GM20000 (cell line): ENCODE measurements around the gene RENBP.

Experiments used
- DNase-seq: peaks from one replicate; pipeline ENCODE4 v3.0.0; 2012; ENCODE audit warnings: low spot score
- CTCF ChIP-seq: IDR thresholded peaks from 2 replicates; pipeline ENCODE4 v1.5.1; 2012; ENCODE audit warnings: mild to moderate bottlenecking, control low read depth; ENCODE audit errors: extremely low read depth, missing control alignments

RENBP gene

DNA sequence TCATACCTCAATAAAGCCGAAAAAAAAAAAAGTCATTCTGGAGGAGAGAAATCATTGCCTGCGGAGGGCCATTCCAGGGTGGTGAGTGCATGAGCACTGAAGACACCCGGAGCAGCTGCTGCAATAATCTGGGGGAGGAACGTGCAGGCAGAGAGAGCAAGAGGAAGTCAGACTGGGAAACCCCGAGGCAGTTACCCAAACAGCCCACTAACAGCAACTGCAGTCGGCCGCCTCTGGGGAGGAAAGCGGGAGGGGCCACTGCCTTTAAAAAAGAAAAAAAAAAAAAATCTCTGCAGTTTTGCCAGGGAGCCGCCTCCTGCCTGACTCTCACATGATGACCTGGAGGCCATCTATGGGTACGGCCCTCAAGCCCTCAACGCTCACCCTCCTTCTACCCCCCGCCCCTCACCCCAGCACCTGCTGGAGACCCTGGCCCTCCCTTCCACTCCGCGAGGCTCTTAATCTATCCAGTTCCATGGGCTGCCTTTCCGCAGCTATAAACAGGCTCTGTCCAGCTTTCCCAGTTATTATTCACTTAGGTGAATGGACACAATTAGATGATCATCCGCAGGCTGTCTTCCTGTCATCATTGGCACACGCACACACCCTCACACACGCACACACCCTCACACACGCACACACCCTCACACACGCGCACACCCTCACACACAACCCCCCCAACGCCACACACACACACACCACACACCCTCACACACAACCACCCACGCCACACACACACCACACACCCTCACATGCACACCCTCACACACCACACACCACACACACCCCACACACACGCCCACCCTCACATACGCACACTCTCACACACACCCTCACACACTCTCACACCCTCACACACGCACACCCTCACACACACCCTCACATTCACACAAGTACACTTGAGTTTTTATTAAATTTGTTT, 43.4 kb downstream of the RENBP start:
- TF ChIP-seq CTCF, result no peak
- peak; percentile 86 for DNase-seq

- no peak for TF ChIP-seq CTCF
- no peak for DNase-seq
These were observed 46.5 kb downstream of the RENBP start for GRCh38 chrX:153897899-153898298.

DNA sequence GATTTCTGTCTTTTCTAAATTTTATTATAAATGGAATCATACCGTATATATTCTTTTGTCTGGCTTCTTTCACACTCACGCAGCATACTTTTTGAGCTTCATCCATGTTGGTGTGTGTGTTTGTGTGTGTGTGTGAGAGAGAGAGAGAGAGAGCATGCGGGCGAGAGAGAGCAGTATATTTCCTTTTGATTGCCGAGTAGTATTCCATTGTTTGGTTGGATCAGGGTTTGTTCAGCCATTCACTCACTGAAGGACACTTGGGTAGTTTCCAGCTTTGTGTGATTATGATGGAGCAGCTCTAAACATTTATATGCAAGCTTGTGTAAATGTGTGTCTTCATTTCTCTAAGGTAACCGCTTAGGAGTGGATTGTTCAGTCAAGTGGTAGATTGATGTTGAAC, 55.3 kb downstream of the RENBP start:
- no peak for TF ChIP-seq CTCF
- DNase-seq, result no peak

- DNase-seq, result no peak
These were observed 56.1 kb downstream of the RENBP start for GRCh38 chrX:153888344-153888743.

DNA sequence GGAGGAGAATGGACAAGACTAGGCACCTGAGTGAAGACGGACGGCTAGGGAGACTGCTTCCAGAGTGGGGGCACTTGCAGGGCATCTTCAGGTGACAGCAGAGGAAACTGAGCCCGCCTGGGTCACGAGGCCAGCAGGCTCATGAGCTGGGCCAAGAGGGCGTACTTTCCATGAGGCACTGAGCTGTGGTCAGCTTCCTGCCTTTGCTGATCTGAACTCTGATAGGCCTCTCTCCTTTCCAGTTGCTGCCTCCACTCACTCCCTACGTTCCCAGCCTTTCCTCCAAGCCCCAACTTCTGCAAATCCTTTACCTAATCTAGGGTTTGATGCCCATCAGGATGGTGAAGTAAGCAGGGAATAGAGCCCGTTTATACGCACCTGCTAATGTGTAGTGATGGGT, 57.1 kb downstream of the RENBP start:
- DNase-seq, result no peak
- TF ChIP-seq CTCF, result no peak

More at GRCh38 chrX:153888344-153888743, 56.1 kb downstream of the RENBP start:
- no peak for TF ChIP-seq CTCF

GRCh38 chrX:153886915-153887314, 57.5 kb downstream of the RENBP start:
- no peak for DNase-seq
- TF ChIP-seq CTCF, result no peak

DNA sequence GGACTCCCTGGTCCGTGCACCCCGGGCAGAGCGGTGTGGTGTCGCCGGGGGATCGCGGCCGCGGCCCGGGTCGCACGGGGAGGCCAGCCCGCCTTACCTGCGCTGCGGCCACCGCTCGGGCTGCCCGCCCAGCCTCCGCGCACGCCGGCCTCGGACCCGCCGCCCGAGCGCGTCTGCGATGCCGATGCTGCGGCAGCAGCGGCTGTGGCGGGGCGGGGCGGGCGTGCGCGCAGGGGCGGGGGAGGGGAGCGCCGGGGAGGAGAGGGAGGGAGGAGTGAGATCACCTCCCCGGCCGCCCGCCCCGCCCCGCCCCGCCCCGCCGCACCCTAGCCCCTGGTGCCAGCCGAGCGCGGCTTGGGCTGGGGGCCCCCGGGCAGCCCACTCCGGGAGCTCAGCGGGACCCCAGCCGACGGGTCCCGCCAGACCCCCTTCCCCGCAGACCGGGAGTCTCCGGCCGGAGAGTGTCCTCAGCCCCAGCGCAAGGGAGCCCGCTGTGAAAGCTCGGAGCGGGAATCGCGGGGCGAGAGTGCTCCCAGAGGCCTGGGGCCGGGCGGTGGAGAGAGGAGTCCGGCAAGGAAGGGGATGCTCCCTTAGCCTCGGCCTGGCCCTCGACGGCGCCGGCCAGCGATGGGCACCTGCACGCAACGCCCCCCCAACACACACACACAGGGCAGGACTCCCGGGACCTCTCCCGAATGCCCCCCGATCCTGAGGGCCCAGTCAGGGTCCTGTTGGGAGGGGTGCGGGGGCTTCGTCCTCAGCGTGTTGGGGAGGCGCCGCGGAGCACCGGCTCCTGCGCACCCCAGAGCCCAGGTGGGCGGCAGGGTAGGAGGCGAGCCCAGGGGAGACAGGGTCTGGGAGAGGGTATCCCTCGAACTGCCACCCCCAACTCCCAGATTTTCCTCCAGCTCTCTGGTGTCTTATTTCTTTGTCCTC, 58.2 kb downstream of the RENBP start, which contains the start of gene L1CAM:
TSS of gene L1CAM (minus strand) at position 206 of the 936 bp plus-strand sequence. CDS start 10,337 bp downstream, outside the sequence.
- DNase-seq, result peak; percentile 52
- TF ChIP-seq CTCF, result no peak
